MV-4-11 (cell line): ENCODE measurements around the gene DYRK1A.

Experiments
- DNase-seq: peaks from one replicate; lab custom pipeline; 2025; lab: John Stamatoyannopoulos, UW

Gene DYRK1A

DNA sequence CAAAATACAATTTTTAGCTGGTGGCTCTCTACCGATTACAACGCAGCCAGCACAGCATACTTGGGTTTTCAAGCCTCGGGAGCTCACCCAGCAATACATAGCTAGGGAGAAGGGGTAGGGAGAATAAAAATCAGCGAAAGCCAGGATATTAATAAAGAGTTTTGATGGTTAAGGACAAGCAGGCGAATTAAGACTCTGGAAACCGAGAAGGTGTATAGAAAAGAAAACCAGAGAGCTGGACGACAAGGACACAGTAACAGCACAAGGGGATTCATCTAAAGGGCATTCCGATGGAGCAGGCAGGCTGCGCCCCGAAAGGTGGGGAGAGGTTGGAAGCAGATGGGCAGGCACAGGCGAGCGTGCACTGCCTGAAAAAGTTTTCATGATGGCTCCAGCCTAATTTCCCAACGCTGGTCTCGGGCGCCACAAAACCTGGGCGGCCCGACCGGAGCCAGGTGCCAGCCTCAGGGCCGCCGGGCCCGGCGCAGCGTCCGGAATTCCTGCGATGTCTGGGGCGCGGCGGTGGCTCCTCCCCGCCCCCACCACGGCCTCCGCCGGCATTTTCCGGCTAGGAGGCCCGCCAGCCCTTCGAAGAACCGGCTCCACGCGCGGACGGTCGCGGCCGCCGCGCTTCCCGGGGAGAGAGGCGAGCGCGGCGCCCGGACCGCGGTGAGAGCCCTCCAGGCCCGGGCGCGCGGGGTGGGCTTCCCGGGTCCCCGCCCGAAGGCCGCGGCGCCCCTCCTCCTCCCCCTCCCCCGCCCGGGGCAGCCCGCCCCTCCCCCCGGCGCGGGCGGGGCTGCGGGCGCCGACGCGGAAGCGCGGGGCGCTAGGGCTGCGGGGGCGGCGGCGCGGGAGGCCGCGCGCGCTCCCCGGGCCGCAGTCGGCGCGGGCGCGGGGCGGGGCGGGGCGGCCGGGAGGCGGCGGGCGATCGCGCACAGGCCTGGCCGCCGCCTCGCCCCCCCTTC is 774 bp upstream of the DYRK1A start:
- DNase-seq: peak; percentile 18

DNA sequence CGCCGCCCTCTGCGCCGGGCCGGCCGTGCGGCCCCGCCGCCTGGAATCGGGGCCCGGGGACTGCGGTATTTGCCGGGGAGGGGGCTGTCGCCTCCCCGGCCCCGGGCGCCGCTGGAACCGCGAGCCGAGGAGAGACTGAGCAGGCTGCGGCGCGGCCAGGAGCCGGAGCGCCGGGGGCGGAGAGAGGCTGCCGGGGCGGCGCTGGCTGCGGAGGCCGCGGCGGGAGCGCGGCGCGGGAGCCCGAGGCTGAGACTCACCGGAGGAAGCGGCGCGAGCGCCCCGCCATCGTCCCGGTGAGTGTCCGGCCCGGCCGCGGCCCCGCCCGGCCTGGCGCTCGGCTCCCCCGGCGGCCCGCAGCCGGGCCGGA is 746 bp downstream of the DYRK1A start:
- no peak for DNase-seq

- DNase-seq: no peak
These were observed 1.3 kb downstream of the DYRK1A start for GRCh38 chr21:37367703-37368540.

GRCh38 chr21:37368541-37369279 is 2.1 kb downstream of the DYRK1A start:
- no peak for DNase-seq

DNA sequence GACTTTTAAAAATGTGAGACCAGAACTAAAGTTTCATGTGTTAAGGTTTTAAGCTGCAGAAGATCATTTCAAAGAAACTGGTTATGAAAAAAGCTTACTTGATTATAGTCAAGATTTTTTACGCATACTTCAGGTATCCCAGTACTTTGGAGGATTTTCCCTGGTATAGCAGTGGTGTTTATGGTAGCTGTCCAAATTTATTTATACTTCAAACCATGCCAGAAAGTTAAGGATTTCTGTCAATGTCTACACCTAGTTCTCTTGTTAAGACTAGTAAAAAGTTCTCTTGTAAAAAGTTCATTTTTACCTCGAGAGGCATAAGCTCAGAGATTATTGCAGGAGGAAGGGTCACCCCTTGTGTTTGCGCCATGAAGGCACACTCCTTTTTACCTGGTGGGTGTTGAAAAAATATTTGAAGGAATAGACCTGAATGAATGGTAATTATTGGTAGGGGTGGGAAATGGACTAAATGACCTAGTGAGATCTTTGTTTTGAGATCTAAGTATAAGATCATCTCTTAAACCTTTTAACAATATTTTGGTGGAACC is 2.8 kb downstream of the DYRK1A start:
- DNase-seq: no peak

DNA sequence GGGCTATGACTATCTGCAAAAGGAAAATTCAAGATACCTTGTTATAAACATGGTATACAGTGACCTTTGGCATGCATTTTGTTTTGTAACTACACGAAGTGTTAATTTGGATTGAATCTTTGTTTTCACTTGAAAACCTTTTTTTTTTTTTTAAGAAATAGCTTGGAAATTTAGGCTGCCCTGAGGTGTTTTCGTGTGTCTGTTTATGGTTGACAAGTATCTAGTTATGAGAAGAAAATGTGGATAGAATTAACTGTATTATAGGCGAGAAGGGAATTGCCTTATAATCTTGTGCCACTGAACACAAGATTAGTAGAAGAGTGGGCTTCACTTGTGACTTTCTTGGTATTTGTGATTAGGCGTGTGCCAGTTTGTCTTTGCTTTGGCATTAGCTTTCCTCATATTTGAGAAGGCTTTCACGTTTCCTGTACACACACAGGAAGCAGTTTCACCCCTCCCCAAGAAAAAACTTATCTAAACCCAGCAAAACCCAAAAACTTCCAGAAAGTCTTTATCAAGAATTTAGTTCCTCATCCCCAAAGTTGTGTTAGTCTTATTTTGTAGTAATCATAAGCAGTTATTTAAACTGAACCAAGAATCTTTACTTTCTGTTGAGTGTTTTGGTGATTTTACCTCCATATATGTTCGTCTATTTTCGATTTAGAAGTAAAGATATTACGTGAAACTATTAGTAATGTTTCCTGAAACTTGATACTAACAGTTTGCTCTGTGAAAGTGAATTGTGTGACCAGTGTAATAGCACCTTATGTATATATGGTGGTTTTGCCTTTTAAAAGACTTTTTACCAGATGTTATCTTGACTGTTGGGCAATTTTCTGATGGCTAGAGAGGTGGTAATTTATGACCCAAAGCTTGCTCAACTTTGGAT is 3.8 kb downstream of the DYRK1A start:
- DNase-seq: peak; percentile 84

- no peak for DNase-seq
These were observed 4.4 kb downstream of the DYRK1A start for GRCh38 chr21:37371041-37371397.

DNA sequence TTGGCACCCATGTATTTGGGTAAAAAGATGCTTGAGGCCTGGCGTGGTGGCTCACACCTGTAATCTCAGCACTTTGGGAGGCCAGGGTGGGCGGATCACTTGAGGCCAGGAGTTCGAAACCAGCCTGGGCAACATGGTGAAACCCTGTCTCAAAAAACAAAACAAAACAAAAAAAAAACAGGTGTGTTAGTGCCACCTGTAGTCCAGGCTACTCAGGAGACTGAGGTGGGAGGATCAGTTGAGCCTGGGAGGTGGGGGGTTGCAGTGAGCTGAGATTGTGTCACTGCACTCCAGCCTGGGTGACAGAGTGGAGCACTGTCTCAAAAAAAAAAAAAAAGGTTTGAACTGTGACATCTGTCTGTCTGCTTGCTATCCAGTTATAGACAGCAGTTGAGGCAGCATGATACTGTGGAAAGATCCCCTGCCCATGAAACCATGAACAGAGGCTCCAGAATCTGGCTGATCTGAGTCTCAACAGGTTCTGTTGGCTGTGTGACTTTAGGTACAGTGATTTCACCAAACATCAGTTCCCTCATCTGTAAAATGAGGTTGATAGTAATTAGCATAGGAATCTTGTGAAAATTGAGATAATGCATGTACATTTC is 5.7 kb downstream of the DYRK1A start:
- no peak for DNase-seq

DNA sequence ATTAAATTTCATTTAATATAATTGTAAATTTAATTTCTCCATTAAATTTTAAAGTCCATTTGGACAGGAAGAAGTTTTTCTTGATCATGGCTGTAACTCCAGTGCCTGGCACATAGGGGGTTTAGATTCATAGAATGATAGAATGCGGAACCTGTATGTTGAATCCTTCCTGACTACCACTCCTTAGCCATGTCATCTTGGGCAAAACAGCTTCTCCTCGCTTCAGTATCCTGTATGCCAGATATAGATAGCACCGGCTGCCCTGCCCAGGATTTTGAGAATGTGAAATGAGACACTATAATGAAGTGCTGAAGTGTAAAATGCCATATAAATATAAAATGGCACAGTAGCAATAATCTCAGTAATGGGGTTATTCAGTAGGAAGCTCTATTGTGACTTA is 6.4 kb downstream of the DYRK1A start:
- no peak for DNase-seq

DNA sequence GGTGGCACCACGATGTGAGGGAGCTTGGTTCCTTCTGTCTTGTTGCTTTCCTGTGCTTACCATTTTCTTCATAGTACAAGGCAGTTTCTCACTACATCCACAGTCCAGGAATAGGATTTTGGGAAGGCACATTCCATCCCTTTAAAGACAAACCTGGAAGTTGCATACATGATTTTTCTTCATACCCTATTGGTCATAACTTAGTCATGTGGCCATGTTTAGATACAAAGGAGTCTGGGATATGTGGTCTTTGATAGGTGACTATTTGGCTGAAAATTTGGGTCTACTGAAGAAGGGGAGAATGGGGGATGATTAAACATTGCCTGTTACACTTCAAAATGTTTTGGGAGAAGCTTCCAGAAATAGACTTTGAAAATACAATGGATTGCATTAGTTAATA is 7.0 kb downstream of the DYRK1A start:
- DNase-seq: no peak

DNA sequence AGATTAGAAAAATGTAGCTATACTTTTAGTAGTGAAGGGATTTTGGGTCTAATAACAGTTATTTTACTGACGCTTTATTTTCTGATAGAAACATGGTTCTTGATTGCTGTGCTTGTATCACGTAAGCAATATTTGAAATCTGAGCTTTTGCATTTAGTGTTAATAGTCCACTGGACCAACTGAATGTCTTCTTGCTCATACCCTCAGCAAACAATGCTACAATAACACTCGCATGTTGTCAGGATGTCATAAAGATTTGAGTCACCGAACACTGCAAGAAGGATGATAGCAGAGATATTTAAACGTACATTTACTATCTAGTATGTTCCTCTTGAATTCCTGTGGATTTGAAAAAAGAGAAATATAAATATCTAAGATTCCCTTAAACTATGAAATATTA is 7.5 kb downstream of the DYRK1A start:
- no peak for DNase-seq

- no peak for DNase-seq
These were observed 9.4 kb downstream of the DYRK1A start for GRCh38 chr21:37375866-37376574.

GRCh38 chr21:37378700-37379139 is 12.1 kb downstream of the DYRK1A start:
- no peak for DNase-seq

DNA sequence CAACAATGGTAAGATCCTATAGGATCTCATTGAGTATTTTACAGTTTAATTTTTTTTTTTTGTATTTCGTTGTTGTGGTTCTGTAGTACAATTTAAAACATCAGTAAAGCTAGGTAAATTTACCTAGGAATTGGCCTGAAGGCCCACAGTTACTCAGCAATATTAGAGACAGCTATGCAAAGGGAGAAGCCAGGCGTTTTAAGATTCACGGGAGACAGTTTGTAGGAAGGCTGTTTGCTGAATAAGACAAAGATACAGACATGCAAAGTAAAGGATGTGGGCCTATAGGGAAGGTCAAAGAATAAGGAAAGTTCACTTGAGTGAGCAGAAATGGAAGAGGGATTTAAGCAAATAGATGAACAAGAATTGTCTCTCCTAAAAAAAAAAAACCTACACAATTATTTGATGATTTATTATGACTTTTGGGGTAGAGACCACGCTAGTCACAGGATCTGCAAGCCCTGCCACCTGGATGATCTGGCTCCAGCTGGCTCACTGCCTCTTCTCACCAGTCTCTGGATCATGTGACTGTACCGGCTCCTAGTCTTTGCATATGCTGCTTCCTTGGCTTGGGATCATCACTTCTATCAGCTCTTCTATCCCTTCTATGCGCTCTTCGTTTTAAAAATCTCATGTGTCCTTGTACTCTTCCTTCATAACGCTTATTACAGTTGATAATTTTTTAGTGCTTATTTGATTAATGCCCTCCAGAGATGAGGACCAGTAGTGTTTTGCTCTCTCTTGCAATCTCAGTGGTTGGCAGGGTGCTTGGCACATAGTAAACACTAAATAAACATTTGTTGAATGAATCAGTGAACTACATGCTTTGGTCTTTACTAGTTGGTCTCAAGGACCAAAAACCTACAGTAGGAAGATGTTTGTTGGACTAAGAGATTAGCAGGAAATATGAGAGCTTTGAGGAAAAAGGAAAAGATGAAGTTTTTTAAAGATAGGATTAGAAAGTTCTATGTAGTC is 14.1 kb downstream of the DYRK1A start:
- no peak for DNase-seq

- DNase-seq: no peak
These were observed 15.5 kb downstream of the DYRK1A start for GRCh38 chr21:37381883-37382585.

GRCh38 chr21:37383086-37383485 is 16.5 kb downstream of the DYRK1A start:
- DNase-seq: no peak

- no peak for DNase-seq
These were observed 17.3 kb downstream of the DYRK1A start for GRCh38 chr21:37383784-37384311.

GRCh38 chr21:37384416-37384815 is 17.8 kb downstream of the DYRK1A start:
- DNase-seq: no peak
